BLaER1 treated with 17β-estradiol and CSF1 and Interleukin-3, amounts not matched to agents 10 nM and 100 nM (cell line): ENCODE results near the gene FLT3LG.
"Not testable (repeated sequence)": the region's sequence is repeated elsewhere in the genome, so short reads cannot be mapped to it uniquely, and the experiment has no call there.

ENCODE experiments used
- H3K27ac ChIP-seq, 11 experiments: shearing (Covaris generic); formaldehyde crosslinking; 2 replicates each; pipeline ENCODE4 v1.8.1; 2022
- H3K27me3 ChIP-seq, 11 experiments: shearing (Covaris generic); formaldehyde crosslinking; 2 replicates each; pipeline ENCODE4 v1.8.1; 2022
- H3K36me3 ChIP-seq, 11 experiments: shearing (Covaris generic); formaldehyde crosslinking; 2 replicates each; pipeline ENCODE4 v1.8.1; 2022
- H3K4me1 ChIP-seq, 10 experiments: shearing (Covaris generic); formaldehyde crosslinking; 2 replicates each; pipeline ENCODE4 v1.8.1; 2022
- H3K4me2 ChIP-seq, 11 experiments: shearing (Covaris generic); formaldehyde crosslinking; 2 replicates each; pipeline ENCODE4 v1.8.1; 2022
- H3K4me3 ChIP-seq, 10 experiments: shearing (Covaris generic); formaldehyde crosslinking; 2 replicates each; pipeline ENCODE4 v1.8.1; 2022
- H3K9ac ChIP-seq, 11 experiments: shearing (Covaris generic); formaldehyde crosslinking; 2 replicates each; pipeline ENCODE4 v1.8.1; 2022
- H3K9me3 ChIP-seq, 11 experiments: shearing (Covaris generic); formaldehyde crosslinking; replicated peaks in 1 of 11; 2 replicates each; pipeline ENCODE4 v1.8.1; 2022
- H4K20me1 ChIP-seq, 11 experiments: shearing (Covaris generic); formaldehyde crosslinking; 2 replicates each; pipeline ENCODE4 v1.8.1; 2022
- Cebpa-rat ChIP-seq, 11 experiments: shearing (Covaris generic); IDR thresholded peaks; 2 replicates each; pipeline ENCODE4 v1.8.1; 2022

Gene FLT3LG

DNA sequence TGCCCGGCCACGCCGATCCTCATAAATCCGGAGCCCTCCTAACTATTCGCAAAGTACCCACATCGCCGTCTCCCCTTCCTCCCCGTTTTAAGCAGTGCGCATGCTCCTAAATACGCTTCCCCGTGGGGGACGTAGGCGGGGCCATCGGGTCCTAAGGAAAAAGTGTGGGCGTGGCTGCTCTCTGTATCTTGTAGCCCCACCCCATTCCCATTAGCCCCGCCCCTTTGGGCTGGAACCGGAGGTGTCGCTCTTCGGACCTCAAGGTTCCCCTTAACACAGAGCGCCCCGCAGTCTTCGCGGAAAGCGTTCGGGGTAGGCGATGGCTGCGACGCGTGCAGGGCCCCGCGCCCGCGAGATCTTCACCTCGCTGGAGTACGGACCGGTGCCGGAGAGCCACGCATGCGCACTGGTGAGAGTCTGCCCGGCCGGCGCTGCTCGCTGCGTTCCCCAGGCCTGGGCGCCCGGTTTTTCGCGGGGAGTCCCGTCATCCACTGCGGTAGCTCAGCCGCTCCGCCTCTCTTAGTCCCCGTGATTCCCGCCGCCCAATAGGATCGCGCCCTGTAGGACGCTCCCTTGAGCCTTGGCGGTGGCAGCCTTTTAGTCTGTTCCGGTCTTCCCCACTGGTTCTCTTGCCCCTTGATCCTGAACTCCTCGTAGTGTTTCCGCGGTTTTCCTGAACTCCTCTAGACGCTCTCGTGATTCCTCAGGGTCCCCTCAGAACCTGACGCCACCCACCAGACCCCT lies 20.8 kb upstream of the FLT3LG start, which contains the start of gene ALDH16A1:
Gene ALDH16A1, plus strand, starts transcription at position 213 of the 744 bp plus-strand sequence. Its CDS starts 107 bp downstream, at position 320.
- Histone ChIP-seq H3K9me3 (no peaks in the 10 kb centered on the region), H3K9ac (peak within 1 kb of the TSS; percentile 89 to 98 (median 96)), H3K4me1 (peaks cover 58 to 80% (median 68%) of the 10 kb centered on the region in 10 experiments), H3K27ac (peak within 1 kb of the TSS; percentile 96 to 99 (median 98)), H3K4me3 (peak within 1 kb of the TSS; percentile 71 to 96 (median 82)), H3K36me3 (peaks cover 13 to 52% (median 30%) of the 10 kb centered on the region in 11 experiments; a peak in 20 of 22 replicates), H3K27me3 (no peaks in the 10 kb centered on the region), H3K4me2 (peak within 1 kb of the TSS; percentile 83 to 97 (median 92)), H4K20me1 (peaks cover 0 to 8% (median 0%) of the 10 kb centered on the region in 11 experiments; a peak in 4 of 22 replicates)
- TF ChIP-seq Cebpa-rat (IDR thresholded peaks at IDR 0.05): no peak

DNA sequence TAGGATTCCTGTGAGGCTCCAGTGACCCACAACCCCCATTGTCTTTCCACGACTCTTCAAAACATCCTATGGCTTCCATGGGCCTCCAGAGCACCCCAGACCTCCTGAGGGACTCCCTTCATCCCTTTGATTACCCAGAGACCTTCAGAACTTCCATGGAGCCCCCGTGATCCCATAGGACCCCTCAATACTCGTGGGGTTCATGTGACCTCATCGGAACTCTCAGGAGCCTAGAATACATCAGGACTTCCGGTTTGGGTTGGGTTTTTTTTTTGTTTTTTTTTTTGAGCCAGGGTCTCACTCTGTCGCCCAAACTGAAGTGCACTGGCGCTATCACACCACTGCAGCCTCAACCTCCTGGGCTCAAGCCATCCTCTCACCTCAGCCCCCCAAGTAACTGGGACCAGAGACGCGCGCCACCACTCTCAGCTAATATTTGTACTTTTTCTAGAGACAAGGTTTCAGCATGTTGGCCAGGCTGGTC lies 20.2 kb upstream of the FLT3LG start:
- peaks cover 7 to 47% (median 25%) of the 10 kb centered on the region in 11 experiments; a peak in 19 of 22 replicates for H3K36me3 ChIP-seq
- H3K9me3 ChIP-seq: no peaks in the 10 kb centered on the region
- peak overlapping the region; percentile 89 to 98 (median 96) for H3K9ac ChIP-seq
- H3K27me3 ChIP-seq: no peaks in the 10 kb centered on the region
- H3K27ac ChIP-seq: peak overlapping the region; percentile 96 to 99 (median 98)
- peak overlapping the region; percentile 71 to 96 (median 82) for H3K4me3 ChIP-seq
- H3K4me1 ChIP-seq: peaks cover 58 to 80% (median 68%) of the 10 kb centered on the region in 10 experiments
- peak overlapping the region; percentile 83 to 97 (median 92) for H3K4me2 ChIP-seq
- TF ChIP-seq Cebpa-rat (IDR thresholded peaks at IDR 0.05): no peak
- peaks cover 0 to 2% (median 0%) of the 10 kb centered on the region in 11 experiments; a peak in 2 of 22 replicates for H4K20me1 ChIP-seq

DNA sequence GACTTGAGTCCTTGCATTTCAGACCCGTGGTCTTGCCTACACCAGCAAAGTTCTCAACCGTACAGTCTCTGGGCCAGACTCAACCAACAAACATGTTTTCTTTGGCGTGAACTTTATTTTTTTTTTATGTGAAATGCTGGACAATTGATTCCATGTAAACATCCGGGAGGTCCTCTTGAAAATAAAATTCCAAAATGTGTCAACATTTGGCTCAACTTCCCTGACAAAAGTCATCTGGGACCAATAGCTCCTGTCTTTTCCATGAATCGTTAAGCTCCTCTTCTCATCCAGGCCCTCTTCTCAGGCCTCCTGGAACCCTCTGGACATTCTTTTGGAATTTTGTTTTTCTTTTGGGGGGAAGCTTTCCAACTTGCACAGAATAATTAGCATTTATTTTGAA lies 18.2 kb upstream of the FLT3LG start:
- peak overlapping the region in 4 of 11 experiments; percentile 9 to 44 (median 27); a peak in 7 of 22 replicates for H3K9ac ChIP-seq
- peak overlapping the region in 5 of 11 experiments; percentile 18 to 92 (median 40); a peak in 6 of 22 replicates for H3K27ac ChIP-seq
- H3K4me3 ChIP-seq: no peak overlapping the region
- H3K4me2 ChIP-seq: peak overlapping the region in 3 of 11 experiments; percentile 53 to 90 (median 88); a peak in 6 of 22 replicates
- no peak for TF ChIP-seq Cebpa-rat (IDR thresholded peaks at IDR 0.05)
- H4K20me1 ChIP-seq: no peaks in the 10 kb centered on the region
- H3K27me3 ChIP-seq: no peaks in the 10 kb centered on the region
- peaks cover 47 to 79% (median 61%) of the 10 kb centered on the region in 10 experiments for H3K4me1 ChIP-seq
- peaks cover 15 to 51% (median 33%) of the 10 kb centered on the region in 11 experiments; a peak in 21 of 22 replicates for H3K36me3 ChIP-seq
- H3K9me3 ChIP-seq: no peaks in the 10 kb centered on the region

DNA sequence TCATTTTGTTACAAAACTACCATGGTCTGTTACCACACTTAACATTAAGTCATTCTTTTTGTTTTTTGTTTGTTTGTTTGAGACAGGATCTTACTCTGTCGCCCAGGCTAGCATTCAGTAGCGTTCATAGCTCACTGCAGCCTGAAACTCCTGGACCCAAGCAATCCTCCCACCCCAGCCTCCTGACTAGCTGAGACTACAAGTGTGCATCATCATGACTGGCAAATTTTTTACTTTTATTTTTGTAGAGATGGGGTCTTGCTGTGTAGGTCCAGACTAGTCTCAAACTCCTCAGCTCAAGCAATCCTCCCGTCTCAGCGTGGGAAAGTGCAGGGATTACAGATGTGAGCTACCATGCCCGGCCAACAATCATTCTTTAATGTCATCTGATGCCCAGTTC lies 17.7 kb upstream of the FLT3LG start:
- H3K27me3 ChIP-seq: no peaks in the 10 kb centered on the region
- no peaks in the 10 kb centered on the region for H3K9me3 ChIP-seq
- peak overlapping the region in 7 of 11 experiments; percentile 5 to 44 (median 26); a peak in 8 of 22 replicates for H3K9ac ChIP-seq
- peak overlapping the region in 3 of 11 experiments; percentile 88 to 90 (median 89); a peak in 6 of 22 replicates for H3K4me2 ChIP-seq
- peak overlapping the region in 8 of 11 experiments; percentile 10 to 95 (median 59); a peak in 10 of 22 replicates for H3K27ac ChIP-seq
- H3K4me1 ChIP-seq: peaks cover 44 to 79% (median 58%) of the 10 kb centered on the region in 10 experiments
- H4K20me1 ChIP-seq: no peaks in the 10 kb centered on the region
- no peak for TF ChIP-seq Cebpa-rat (IDR thresholded peaks at IDR 0.05)
- H3K4me3 ChIP-seq: no peak overlapping the region
- H3K36me3 ChIP-seq: peaks cover 15 to 55% (median 35%) of the 10 kb centered on the region in 11 experiments; a peak in 21 of 22 replicates

DNA sequence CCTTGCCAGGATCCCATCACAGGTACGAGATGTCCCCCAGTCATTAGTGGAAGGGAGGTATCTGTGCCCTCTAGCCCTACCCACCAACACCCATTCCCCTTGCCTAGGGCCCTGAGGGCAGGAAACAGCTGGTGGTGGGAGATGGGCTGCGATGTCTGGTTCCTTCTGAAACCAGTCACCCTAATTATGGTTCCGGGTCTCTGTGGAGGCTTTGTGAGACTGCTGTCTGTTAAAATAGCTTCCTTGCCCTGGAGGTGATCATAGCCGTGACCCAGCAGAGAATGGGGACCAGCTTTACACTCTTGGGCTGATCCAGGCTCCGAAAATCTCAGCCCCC lies 15.5 kb upstream of the FLT3LG start:
- H4K20me1 ChIP-seq: no peaks in the 10 kb centered on the region
- H3K27ac ChIP-seq: peak overlapping the region; percentile 70 to 95 (median 79)
- peaks cover 37 to 70% (median 51%) of the 10 kb centered on the region in 10 experiments for H3K4me1 ChIP-seq
- no peaks in the 10 kb centered on the region for H3K27me3 ChIP-seq
- TF ChIP-seq Cebpa-rat (IDR thresholded peaks at IDR 0.05): no peak
- H3K9me3 ChIP-seq: no peaks in the 10 kb centered on the region
- peak overlapping the region in 2 of 10 experiments; percentile 19 to 27; a peak in 3 of 20 replicates for H3K4me3 ChIP-seq
- peak overlapping the region; percentile 53 to 82 (median 73) for H3K9ac ChIP-seq
- H3K4me2 ChIP-seq: peak overlapping the region; percentile 75 to 90 (median 82)
- peaks cover 20 to 69% (median 47%) of the 10 kb centered on the region in 11 experiments; a peak in 21 of 22 replicates for H3K36me3 ChIP-seq

DNA sequence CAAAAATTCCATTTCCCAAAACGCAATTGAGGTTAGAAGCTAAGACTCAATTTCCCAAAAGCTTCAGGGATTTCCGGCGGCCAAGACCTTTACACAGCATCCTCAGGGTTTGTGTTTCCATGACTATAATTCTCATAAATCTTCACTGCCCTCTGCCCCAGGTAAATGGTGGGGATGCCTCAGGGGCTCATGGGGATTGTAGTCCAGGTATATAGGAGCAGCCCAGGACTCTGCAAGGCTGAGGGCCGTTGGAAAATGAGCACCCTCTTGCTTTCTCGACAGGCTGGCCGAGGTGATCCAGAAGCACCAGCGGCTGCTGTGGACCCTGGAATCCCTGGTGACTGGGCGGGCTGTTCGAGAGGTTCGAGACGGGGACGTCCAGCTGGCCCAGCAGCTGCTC lies 14.6 kb upstream of the FLT3LG start:
- Histone ChIP-seq H3K9ac (peak overlapping the region in 9 of 11 experiments; percentile 65 to 82 (median 73); a peak in 13 of 22 replicates), H3K27ac (peak overlapping the region in 10 of 11 experiments; percentile 5 to 95 (median 78); a peak in 17 of 22 replicates), H3K4me2 (peak overlapping the region; percentile 75 to 90 (median 82)), H3K4me1 (peaks cover 34 to 63% (median 45%) of the 10 kb centered on the region in 10 experiments), H3K36me3 (peaks cover 28 to 76% (median 55%) of the 10 kb centered on the region in 11 experiments; a peak in 21 of 22 replicates), H4K20me1 (no peaks in the 10 kb centered on the region), H3K27me3 (no peaks in the 10 kb centered on the region), H3K4me3 (no peak overlapping the region), H3K9me3 (no peaks in the 10 kb centered on the region)
- no peak for TF ChIP-seq Cebpa-rat (IDR thresholded peaks at IDR 0.05)

DNA sequence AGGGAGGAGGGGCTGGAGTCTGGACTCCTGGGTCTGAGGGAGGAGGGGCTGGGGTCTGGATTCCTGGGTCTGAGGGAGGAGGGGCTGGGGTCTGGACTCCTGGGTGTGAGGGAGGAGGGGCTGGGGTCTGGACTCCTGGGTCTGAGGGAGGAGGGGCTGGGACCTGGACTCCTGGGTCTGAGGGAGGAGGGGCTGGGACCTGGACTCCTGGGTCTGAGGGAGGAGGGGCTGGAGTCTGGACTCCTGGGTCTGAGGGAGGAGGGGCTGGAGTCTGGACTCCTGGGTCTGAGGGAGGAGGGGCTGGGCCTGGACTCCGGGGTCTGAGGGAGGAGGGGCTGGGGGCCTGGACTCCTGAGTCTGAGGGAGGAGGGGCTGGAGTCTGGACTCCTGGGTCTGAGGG lies 12.9 kb upstream of the FLT3LG start:
- H3K9me3 ChIP-seq, H3K4me3 ChIP-seq: not testable (repeated sequence)

DNA sequence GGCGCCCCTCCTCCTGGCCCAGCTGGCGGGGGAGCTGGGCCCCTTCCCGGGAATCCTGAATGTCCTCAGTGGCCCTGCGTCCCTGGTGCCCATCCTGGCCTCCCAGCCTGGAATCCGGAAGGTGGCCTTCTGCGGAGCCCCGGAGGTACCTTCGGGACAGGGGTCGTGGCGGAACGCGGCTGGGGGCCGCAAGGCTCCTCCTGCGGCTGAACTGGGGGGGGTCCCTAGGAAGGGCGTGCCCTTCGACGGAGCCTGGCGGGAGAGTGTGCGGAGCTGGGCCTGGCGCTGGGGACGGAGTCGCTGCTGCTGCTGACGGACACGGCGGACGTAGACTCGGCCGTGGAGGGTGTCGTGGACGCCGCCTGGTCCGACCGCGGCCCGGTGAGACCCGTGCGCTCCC lies 12.4 kb upstream of the FLT3LG start:
- Histone ChIP-seq H3K9me3 (no peaks in the 10 kb centered on the region), H3K36me3 (peaks cover 51 to 83% (median 67%) of the 10 kb centered on the region in 11 experiments), H3K4me1 (peaks cover 29 to 48% (median 39%) of the 10 kb centered on the region in 10 experiments), H3K4me3 (no peak overlapping the region), H3K9ac (no peak overlapping the region), H3K27ac (no peak overlapping the region), H3K27me3 (no peaks in the 10 kb centered on the region), H4K20me1 (no peaks in the 10 kb centered on the region), H3K4me2 (no peak overlapping the region)
- TF ChIP-seq Cebpa-rat (IDR thresholded peaks at IDR 0.05): no peak

More for the DNA sequence above, 12.9 kb upstream of the FLT3LG start:
- Histone ChIP-seq H3K27ac (peak overlapping the region in 1 of 11 experiments; percentile 18; a peak in 1 of 22 replicates), H3K4me1 (peaks cover 29 to 47% (median 37%) of the 10 kb centered on the region in 10 experiments), H3K36me3 (peaks cover 46 to 83% (median 66%) of the 10 kb centered on the region in 11 experiments)
- not testable (repeated sequence) for H3K9ac ChIP-seq, H3K4me2 ChIP-seq, H3K27me3 ChIP-seq, H4K20me1 ChIP-seq

DNA sequence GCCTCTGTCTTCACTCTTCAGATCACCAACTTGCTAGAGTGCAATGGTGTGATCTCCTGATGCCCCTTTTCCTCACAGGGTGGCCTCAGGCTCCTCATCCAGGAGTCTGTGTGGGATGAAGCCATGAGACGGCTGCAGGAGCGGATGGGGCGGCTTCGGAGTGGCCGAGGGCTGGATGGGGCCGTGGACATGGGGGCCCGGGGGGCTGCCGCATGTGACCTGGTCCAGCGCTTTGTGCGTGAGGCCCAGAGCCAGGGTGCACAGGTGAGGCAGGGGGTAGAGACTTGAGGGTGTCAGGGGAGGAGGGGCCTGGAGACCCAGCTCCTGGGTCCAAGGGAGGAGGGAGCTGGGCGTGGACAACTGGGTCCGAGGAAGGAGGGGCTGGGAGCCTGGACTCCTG lies 11.5 kb upstream of the FLT3LG start:
- Histone ChIP-seq H3K36me3 (peaks cover 51 to 82% (median 69%) of the 10 kb centered on the region in 11 experiments), H3K27me3 (no peaks in the 10 kb centered on the region), H3K4me3 (no peak overlapping the region), H4K20me1 (no peaks in the 10 kb centered on the region), H3K27ac (no peak overlapping the region), H3K9ac (no peak overlapping the region), H3K4me2 (no peak overlapping the region), H3K9me3 (no peaks in the 10 kb centered on the region), H3K4me1 (peaks cover 30 to 48% (median 37%) of the 10 kb centered on the region in 10 experiments)
- no peak for TF ChIP-seq Cebpa-rat (IDR thresholded peaks at IDR 0.05)
